LHCN-M2 (cell line): ENCODE data around the gene CNST. TPM values are rescaled to one million over a fixed set of nuclear protein-coding genes. Genes with fewer than 3 reads are reported as not detected.
A peak's percentile ranks its signal among the peaks of the same experiment; 100 is the strongest.

Experiments used
- DNase-seq: peaks from one replicate; pipeline ENCODE4 v3.0.0-alpha.2; 2012; ENCODE audit warnings: low read depth
- polyA plus RNA-seq: library from polyadenylated mRNA; unstranded; fragments of >200 nt; gene quantifications from one replicate; pipeline ENCODE4 v1.2.1, GENCODE V29; 2012; ENCODE audit warnings: missing spikeins
- total RNA-seq: library from RNA; depleted of rRNA; stranded (reverse); fragments of >200 nt; gene quantifications from 2 replicates; pipeline ENCODE4 v1.2.3, GENCODE V29; 2014; rRNA removed

CNST gene
- total RNA-seq, result 15.3 and 16.4 TPM in 2 replicates
- 6.1 TPM for polyA plus RNA-seq

- peak; percentile 99 for DNase-seq
These were observed at the start of gene CNST, which contains the start of gene TFB2M for GRCh38 chr1:246566128-246566812. TSS of gene CNST (plus strand) at chr1:246566456. CDS start at chr1:246591563, 25,107 bp downstream. TSS of gene TFB2M (minus strand) at chr1:246566261. CDS start at chr1:246566138, 123 bp downstream.

- DNase-seq, result no peak
These were observed 48.9 kb upstream of the CNST start for GRCh38 chr1:246517391-246517790.

- DNase-seq, result no peak
These were observed 47.6 kb upstream of the CNST start for GRCh38 chr1:246518456-246519205.

GRCh38 chr1:246519514-246519913 is 46.7 kb upstream of the CNST start:
- DNase-seq, result no peak

- DNase-seq, result no peak
These were observed 39.9 kb upstream of the CNST start for GRCh38 chr1:246526380-246526779.

- DNase-seq, result no peak
These were observed 39.3 kb upstream of the CNST start for GRCh38 chr1:246526915-246527314.

- no peak for DNase-seq
These were observed 38.7 kb upstream of the CNST start for GRCh38 chr1:246527402-246528088.

GRCh38 chr1:246528933-246529731 is 37.1 kb upstream of the CNST start:
- DNase-seq, result no peak

GRCh38 chr1:246530482-246530881 is 35.8 kb upstream of the CNST start:
- no peak for DNase-seq

GRCh38 chr1:246532519-246532918 is 33.7 kb upstream of the CNST start:
- DNase-seq, result no peak

- no peak for DNase-seq
These were observed 32.8 kb upstream of the CNST start for GRCh38 chr1:246533371-246533905.

GRCh38 chr1:246534114-246534513 is 32.1 kb upstream of the CNST start:
- DNase-seq, result no peak

- DNase-seq, result no peak
These were observed 28.8 kb upstream of the CNST start for GRCh38 chr1:246537441-246537840.

GRCh38 chr1:246537887-246538286 is 28.4 kb upstream of the CNST start:
- DNase-seq, result no peak

- DNase-seq, result no peak
These were observed 25.3 kb upstream of the CNST start for GRCh38 chr1:246540738-246541491.

GRCh38 chr1:246544001-246544400 is 22.3 kb upstream of the CNST start:
- no peak for DNase-seq

- DNase-seq, result no peak
These were observed 16.6 kb upstream of the CNST start for GRCh38 chr1:246549665-246550064.

- no peak for DNase-seq
These were observed 15.9 kb upstream of the CNST start for GRCh38 chr1:246550402-246550801.

GRCh38 chr1:246552110-246552509 is 14.1 kb upstream of the CNST start:
- no peak for DNase-seq

GRCh38 chr1:246554201-246554600 is 12.1 kb upstream of the CNST start:
- no peak for DNase-seq
